HG03571 (cell line): ENCODE results near the gene MSX1.

ENCODE experiments used
- ATAC-seq: cut with Tn5 transposase; IDR thresholded peaks from one replicate; pipeline ENCODE4 v1.9.1; 2021; ENCODE audit not compliant: unreplicated experiment

The MSX1 gene

DNA sequence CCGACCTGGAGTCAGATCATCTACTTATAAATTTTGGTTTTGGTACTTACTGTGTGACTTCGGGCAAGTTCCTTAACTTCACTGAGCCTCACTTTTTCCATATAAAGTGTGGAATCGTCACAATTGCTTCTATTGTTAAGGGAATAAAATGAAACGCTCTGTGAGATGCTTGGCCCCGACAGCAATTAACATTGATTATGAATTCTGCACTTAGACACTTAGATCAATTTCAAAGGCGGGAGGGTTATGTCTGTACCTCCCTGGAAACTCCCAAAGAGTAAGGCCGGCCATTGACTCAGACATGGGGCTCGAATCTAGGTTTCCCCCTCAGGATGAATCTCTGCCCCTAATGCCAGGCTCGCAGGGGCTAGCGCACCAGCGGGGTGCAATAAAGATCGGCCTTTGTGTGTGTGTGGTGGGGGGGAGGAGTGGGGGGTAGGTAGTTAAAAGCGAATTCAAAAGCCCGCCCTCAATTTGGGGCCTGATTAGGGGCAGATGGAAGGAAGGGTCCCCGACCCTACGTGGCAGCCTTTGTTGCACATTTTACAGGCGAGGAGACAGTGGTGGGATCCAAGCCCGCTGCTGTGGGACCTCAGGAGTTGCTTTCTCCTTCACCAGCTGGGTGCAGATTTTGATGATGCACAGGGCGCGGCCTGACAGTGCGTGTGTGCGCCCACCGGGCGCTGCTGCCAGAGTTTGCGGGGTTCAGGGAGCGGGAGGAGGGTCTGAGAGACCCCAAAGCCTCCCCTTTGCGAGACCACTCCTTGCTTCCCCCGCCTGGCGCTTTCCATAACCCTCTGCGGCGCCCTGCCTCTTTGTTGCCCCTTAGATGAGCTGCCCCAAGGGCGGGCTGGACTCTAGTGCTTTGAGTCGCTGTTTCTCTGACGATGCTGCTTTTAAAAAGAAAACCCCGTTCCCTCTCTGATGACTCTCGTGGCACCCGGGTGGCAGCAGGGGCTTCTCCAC, 9.6 kb downstream of the MSX1 start:
- ATAC-seq, result no peak

DNA sequence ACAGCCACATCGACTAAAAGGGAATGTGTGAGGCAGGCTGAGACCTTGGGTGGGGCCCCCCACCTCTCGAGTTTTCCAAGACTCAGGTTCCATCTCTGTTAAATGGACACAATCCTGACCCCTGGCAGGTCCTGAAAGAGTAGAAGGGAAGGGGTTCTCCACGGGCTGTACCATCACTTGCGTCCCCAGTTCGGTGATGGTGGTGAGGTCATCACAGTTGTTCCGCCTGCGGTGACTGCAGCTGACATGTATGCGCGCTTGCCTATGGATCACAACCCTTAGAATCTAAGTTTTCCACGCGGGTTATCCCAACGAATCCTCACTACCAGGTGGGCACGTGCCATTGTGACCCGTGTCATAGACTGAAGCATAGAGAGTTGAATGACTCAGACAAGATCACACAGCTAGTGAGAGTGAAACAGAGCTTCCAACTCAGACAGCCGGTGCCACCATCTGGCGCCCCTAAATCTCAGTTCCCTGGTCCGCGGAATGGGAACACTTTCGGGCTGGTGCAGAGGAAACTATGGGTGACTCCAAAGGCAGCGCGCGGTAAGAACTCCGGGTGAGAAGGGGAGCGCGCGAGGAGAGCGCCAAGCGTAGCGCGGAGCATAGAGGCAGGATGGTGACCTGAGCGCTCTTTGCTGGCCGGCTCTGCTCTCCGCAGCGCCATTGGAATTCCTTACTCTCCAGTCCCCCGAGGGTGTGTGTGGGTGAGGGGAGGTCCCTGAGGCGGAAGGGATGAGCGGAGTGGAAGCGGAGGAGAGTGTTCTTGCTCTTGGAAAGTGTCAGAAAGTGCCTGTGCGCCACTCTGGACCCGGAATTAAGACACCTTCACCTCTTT, 10.5 kb downstream of the MSX1 start:
- no peak for ATAC-seq

GRCh38 chr4:4870576-4871241, 11.2 kb downstream of the MSX1 start:
- no peak for ATAC-seq

- ATAC-seq, result no peak
Observed at GRCh38 chr4:4871242-4871572, 11.7 kb downstream of the MSX1 start.

DNA sequence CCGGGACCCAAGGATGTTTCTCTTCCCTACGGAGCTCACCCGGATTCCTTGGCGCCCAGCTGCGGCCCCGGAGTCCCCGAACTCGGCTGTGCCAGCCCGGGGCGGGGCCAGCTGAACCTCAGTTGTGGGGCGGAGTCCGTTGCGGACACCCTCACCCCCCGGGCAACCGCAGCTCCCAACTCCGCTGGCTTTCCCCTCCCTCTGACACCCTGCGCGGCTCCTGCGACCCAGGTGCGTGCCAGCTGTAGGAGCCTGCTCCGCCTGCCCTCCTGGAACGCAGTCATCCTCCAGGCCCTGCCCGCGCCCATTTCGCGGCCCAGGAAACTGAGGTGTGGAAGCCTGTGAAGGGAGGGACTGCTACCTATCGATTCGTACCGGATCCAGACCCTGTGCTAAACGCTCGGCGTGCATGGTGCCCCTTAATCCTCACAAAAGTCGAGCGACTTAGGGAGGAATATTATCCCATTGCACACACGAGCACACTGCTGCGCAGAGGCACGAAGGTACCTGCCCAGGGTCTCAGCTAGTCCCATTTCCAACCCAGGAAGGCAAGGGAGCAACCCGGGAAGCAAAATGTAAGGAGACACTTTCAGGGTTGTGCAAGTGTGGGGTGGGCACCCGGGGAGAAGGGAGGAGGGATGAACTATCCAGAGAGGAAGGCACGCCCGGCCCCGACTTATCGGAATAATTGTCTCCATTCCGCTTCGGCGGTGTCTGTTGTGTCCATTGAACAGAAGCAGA, 12.3 kb downstream of the MSX1 start:
- ATAC-seq, result no peak

DNA sequence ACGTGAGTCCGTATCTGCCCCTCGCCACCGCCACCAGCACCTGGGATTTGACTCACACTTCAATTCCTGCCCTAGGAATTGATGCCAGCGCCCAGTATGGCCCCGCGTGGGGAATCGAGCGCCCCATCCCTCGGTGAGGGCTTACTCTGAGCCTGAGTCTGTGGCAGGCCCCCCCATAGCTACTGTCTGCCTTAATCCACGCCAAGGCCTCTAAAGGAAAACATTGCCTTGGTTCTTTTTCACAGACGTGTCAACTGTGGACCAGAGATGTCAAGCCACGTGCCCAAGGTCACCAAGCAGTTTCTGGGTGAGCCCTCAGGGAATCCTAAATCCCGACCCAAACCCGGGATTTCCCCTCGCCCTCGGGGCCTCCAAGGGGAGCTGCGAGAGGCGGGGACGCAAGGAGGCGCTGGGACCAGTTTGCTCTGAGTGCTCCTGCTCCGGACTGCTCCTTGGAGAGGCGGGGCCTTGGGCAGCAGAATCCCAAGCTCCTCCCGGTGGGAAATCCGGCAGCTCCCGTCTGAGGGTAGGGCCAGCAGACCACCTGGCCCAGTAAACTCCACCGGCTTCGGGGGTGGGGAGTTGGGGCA, 12.9 kb downstream of the MSX1 start:
- ATAC-seq, result no peak

DNA sequence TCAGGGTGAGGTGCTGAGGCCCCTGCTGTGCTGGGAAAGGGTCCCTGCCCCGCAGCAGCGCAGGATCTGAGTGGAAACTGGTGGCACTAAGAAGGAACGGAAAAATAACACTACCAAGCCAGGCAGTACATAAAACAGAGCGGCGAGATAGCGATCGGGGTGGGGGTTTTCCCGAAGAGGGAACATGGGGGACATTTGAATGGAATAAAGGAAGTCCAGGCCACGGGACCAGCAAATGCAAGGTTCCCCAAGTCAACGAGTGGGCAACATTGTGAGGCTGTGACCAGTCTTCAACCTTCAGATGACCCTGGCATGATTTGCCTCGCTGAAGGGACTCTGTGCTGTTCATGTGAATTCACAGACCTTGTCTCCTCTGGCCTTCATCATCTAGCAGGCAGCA, 13.7 kb downstream of the MSX1 start:
- ATAC-seq, result no peak

DNA sequence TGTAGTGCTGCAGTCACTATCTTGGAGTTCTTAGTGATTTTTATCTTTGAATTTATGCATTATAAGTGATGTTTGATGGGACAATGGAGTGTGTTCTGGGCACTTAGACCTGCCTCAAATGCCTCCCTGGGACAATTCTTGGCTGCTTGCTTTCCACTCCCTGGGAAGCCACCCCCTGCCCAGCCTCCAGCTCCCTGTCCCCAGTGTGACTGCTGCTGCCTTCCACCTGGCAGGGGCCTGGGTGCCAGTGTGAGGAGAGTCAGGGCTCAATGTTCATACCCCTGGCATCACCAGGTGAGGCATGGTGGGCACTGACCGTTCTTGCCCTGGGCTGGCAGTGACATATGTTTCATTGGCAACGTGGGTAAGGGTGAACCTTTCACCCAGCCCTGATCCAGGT, 14.8 kb downstream of the MSX1 start:
- ATAC-seq, result no peak

DNA sequence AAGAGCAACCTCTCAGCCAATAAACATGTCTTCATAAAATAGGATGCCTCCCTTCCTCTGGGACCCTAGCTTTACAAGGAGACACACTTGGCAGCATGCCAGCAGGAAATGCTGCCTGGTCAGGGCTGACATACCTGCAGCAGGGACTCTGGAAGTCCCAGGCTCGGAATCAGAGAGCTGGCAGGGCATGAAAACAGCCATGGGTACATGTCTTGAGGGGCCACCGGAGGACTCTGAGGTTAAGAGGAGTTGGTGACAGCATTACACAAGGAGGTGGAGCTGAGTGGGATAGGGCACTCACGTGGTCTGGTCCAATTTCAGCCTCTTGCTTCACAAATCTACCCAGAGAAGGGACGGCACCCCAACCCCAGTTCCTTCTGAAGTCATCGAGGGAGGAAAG, 15.7 kb downstream of the MSX1 start:
- ATAC-seq, result no peak

DNA sequence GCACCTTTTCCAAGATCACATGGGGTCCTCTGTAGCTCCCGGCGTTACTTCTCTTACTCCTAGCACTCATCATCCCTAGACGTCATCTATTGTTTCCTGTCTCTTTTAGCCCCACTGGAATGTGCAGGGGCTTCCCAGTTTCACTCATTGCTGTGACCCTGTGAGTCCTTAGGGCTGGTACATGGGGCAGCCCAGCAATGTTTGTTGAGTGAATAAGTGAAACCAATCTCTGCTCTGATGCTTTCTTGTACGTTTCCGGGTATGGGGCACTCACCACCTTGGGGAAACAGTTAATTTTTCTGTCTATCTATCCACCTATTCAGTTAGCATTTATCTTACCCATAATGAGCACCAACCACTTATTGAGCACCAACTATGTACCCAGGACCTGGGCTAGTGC, 16.1 kb downstream of the MSX1 start:
- no peak for ATAC-seq

DNA sequence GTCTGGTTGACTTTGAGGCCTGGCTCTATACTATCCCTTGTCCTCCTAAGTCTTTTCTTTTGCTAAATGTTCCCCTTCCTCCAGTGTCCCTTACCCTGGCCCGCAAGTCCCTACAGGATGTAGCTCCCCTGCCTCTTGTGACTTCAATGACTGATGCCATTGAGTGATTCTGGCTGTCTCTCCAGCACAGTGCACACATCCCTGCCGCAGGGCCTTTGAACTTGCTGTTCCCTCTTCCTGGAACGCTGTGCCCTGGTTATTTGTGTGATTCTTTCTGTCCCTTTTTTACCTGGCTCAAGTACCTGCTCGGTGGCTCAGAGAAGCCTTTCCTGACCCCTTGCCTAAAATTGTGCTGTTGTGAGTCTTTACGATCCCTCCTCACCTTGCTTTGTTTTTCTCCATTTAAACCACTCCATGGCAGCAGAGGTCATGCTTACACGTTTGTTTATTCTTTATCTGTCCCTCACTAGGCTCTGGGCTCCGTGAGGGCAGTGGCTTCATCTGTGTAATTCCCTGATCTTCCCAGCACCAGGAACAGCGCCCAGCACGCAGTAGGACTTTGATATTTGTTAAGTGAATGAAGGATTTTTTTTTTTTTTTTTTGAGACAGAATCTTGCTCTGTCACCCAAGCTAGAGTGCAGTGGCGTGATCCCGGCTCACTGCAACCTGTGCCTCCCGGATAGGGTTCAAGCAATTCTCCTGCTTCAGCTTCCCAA, 17.6 kb downstream of the MSX1 start:
- no peak for ATAC-seq

DNA sequence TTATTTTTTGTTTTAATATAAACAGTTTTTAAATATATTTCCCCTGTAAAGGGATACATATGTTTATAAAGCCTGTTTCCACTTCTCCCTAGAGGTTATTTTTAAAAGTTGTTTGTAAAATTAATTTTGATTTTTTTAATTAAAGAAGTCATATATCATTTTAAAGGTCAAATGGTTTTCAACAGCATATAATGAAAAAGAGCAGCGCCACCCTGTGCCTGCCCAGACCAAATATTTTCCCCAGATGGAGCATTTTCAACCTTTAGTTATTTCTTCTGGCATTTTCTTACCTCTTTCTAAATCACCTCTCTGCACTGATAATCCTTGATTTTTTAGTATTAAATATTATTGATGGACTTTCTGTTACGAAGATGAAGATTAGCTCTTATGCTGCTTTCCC, 21.0 kb downstream of the MSX1 start:
- ATAC-seq, result no peak

DNA sequence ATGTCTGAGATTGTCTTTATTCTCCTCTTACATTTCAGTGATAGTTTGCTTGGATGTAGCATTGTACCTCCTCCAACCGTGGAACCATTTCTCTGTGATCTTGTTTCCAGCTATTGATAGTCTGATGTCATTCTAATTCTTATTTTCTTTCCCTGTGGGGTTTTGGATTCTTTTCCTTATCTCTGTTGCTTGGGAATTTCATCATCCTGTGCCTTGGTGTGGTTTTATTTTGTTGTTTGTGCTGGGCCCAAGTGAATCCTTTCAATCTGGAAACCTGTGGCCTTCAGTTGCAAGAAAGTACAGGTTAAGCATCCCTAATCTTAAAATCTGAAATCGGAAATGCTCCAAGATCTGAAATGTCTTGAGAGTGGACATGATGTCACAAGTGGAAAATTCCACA, 22.0 kb downstream of the MSX1 start:
- no peak for ATAC-seq

- ATAC-seq, result no peak
Observed at GRCh38 chr4:4884611-4885010, 25.1 kb downstream of the MSX1 start.

DNA sequence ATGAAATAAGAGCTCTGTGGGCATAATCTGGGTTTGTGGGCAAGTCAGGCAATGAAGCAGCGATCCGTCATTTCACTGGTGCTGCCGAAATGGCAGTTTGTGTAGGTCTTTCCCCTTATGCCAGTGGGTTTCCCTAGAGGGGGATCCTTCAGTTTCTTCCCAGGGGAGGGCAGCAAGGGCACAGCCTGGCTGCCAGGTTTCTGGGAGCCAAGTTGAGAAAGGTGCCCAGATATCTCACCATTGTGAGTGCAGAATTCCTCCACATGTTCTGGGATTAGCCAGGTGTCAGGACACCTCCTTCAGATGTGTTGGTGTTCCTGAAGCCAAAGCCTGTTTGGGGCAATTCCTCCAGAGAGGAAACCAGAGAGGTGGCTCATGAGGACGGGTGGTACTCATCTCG, 28.0 kb downstream of the MSX1 start:
- ATAC-seq, result no peak

GRCh38 chr4:4888695-4889094, 29.2 kb downstream of the MSX1 start:
- ATAC-seq, result no peak

- ATAC-seq, result no peak
Observed at GRCh38 chr4:4889781-4890180, 30.3 kb downstream of the MSX1 start.

GRCh38 chr4:4890574-4891255, 31.2 kb downstream of the MSX1 start:
- ATAC-seq, result no peak

- ATAC-seq, result no peak
Observed at GRCh38 chr4:4893721-4894120, 34.3 kb downstream of the MSX1 start.
